Stomach (tissue), 9 donors: ENCODE results near the gene NAPB. TPM values are rescaled to one million over a fixed set of nuclear protein-coding genes. Genes with fewer than 3 reads are reported as not detected.

Source experiments
- DNase-seq, 2 donors: peaks; one replicate each; pipeline versions ENCODE4 v3.0.0 to v3.0.0-alpha.2; 2013 to 2019
- H3K27ac ChIP-seq, 5 donors: fragments of 200-600 bp in 4 of 5; sonication (generic) in 4 of 5; one replicate each; pipeline ENCODE4 v1.5.1; 2013 to 2019; ENCODE audit warnings: mild to moderate bottlenecking in 1 of 5, moderate library complexity in 1 of 5
- H3K27me3 ChIP-seq, 3 donors: fragments of 200-600 bp; sonication (generic); one replicate each; pipeline ENCODE4 v1.5.1; 2017 to 2019; ENCODE audit warnings: mixed run types in 1 of 3
- H3K36me3 ChIP-seq, 4 donors: fragments of 200-600 bp; sonication (generic); 1 replicate in 3 of 4; 2 replicates in 1 of 4; pipeline ENCODE4 v1.5.1; 2016 to 2019
- H3K4me1 ChIP-seq, 4 donors: fragments of 200-600 bp; sonication (generic); one replicate each; pipeline ENCODE4 v1.5.1; 2016 to 2019
- H3K4me3 ChIP-seq, 4 donors: fragments of 200-600 bp; sonication (generic) in 3 of 4; one replicate each; pipeline ENCODE4 v1.5.1; 2016 to 2019; ENCODE audit warnings: mild to moderate bottlenecking in 1 of 4
- H3K9me3 ChIP-seq, 4 donors: fragments of 200-600 bp; sonication (generic); one replicate each; pipeline ENCODE4 v1.5.1; 2016 to 2019
- CTCF ChIP-seq, 7 experiments: fragments of 450-650 bp in 4 of 7; fragments of 200-600 bp in 3 of 7; sonication (generic) in 3 of 7; IDR thresholded peaks; one replicate each; pipeline ENCODE4 v1.5.1; 2016 to 2019; ENCODE audit warnings: antibody characterized with exemption in 7 of 7, control low read depth in 2 of 7, mild to moderate bottlenecking in 1 of 7
- EP300 ChIP-seq: sonication (generic); formaldehyde crosslinking; IDR thresholded peaks from one replicate; pipeline ENCODE4 v1.6.1; 2017; ENCODE audit warnings: antibody characterized with exemption
- POLR2A ChIP-seq, 4 donors: fragments of 450-650 bp; IDR thresholded peaks; one replicate each; pipeline ENCODE4 v1.6.1; 2016; ENCODE audit warnings: antibody characterized with exemption in 4 of 4, control low read depth in 2 of 4, mild to moderate bottlenecking in 1 of 4, moderate library complexity in 1 of 4
- POLR2AphosphoS5 ChIP-seq, 3 donors: sonication (generic); formaldehyde crosslinking; IDR thresholded peaks; one replicate each; pipeline ENCODE4 v1.6.1; 2016; ENCODE audit warnings: antibody characterized with exemption in 3 of 3
- WGBS, 5 donors: extraction: QIAGEN DNeasy Blood & Tissue Kit in 3 of 5; methylation state at CpG; one replicate each; pipeline versions ENCODE4 v1.1.5 to v1.1.7; 2013 to 2018; 5-methylcytosine and 5-hydroxymethylcytosine counted together
- intact Hi-C: fragments of 100-400 bp; cut with DNase I; formaldehyde crosslinking; loops from one replicate; pipeline ENCODE4 v1.15.1; 2023; ENCODE audit warnings: low total_unique reads
- polyA plus RNA-seq, 3 donors: library from polyadenylated mRNA; stranded (reverse); fragments of 200-250 nt; gene quantifications; one replicate each; pipeline ENCODE4 v1.2.3, GENCODE V29; 2013
- total RNA-seq, 5 donors: library from RNA; depleted of rRNA; stranded (reverse); fragments of >200 nt; gene quantifications; one replicate each; pipeline versions ENCODE4 v1.1.0 to v1.2.3, GENCODE V29; 2014 to 2016
- donor health status: healthy with polysubstance abuse.
- donor health status: Bipolar disorder and iron deficiency.
- donor health status: healthy.

The NAPB gene
- total and polyA plus RNA-seq, 8 donors: 0.58 to 33.5 (median 5.8) TPM

- DNase-seq: no peak
- intact Hi-C loops: no loop called here
- H3K27ac ChIP-seq: no peak overlapping the region
- TF ChIP-seq EP300 (no peak), POLR2AphosphoS5 (IDR thresholded peaks at IDR 0.05) (no peak), POLR2A (IDR thresholded peaks at IDR 0.05) (no peak), CTCF (IDR thresholded peaks at IDR 0.05) (no peak)
- no peaks in the 10 kb centered on the region for H3K9me3 ChIP-seq
- no peaks in the 10 kb centered on the region for H3K36me3 ChIP-seq
- H3K27me3 ChIP-seq: no peaks in the 10 kb centered on the region
- 80 to 89% (median 81%) methylated on average over 3 of the region's 3 CpGs for WGBS, 5 donors
- no peak overlapping the region for H3K4me3 ChIP-seq
- H3K4me1 ChIP-seq: peaks cover 0 to 17% (median 4%) of the 10 kb centered on the region in 4 donors
Measured at GRCh38 chr20:23433628-23434027, 12.3 kb upstream of the NAPB start.

- Histone ChIP-seq H3K4me1 (peaks cover 0 to 9% (median 4%) of the 10 kb centered on the region in 4 donors), H3K27ac (no peak overlapping the region), H3K4me3 (no peak overlapping the region), H3K9me3 (no peaks in the 10 kb centered on the region), H3K36me3 (no peaks in the 10 kb centered on the region), H3K27me3 (peaks cover 0 to 6% (median 0%) of the 10 kb centered on the region in 3 donors)
- TF ChIP-seq EP300: no peak
- TF ChIP-seq POLR2A (IDR thresholded peaks at IDR 0.05): no peak
- no peak for TF ChIP-seq POLR2AphosphoS5 (IDR thresholded peaks at IDR 0.05)
- TF ChIP-seq CTCF (IDR thresholded peaks at IDR 0.05): no peak
- no peak for DNase-seq
- intact Hi-C loops: no loop called here
- WGBS, 5 donors: 89 to 91% (median 91%) methylated on average over 9 of the region's 9 CpGs
Measured at GRCh38 chr20:23425129-23425528, 3.8 kb upstream of the NAPB start.

- no peaks in the 10 kb centered on the region for H3K36me3 ChIP-seq
- peaks cover 0 to 5% (median 0%) of the 10 kb centered on the region in 3 donors for H3K27me3 ChIP-seq
- no peaks in the 10 kb centered on the region for H3K9me3 ChIP-seq
- 1 to 4% (median 2%) methylated on average over 50 to 58 of the region's 58 CpGs for WGBS, 5 donors
- peak overlapping the region; percentile 79 to 98 (median 83) for H3K4me3 ChIP-seq
- peaks cover 7 to 57% (median 33%) of the 10 kb centered on the region in 4 donors for H3K4me1 ChIP-seq
- no peak for TF ChIP-seq POLR2A (IDR thresholded peaks at IDR 0.05)
- TF ChIP-seq POLR2AphosphoS5 (IDR thresholded peaks at IDR 0.05): no peak
- TF ChIP-seq CTCF (IDR thresholded peaks at IDR 0.05): no peak
- no peak for TF ChIP-seq EP300
- intact Hi-C loops: no loop called here
- DNase-seq: peak; percentile 89
- peak overlapping the region; percentile 91 to 94 (median 93) for H3K27ac ChIP-seq
Measured at GRCh38 chr20:23419995-23420901, 1.0 kb downstream of the NAPB start.

- H3K4me1 ChIP-seq: peaks cover 7 to 58% (median 36%) of the 10 kb centered on the region in 4 donors
- TF ChIP-seq CTCF (IDR thresholded peaks at IDR 0.05) (no peak), EP300 (no peak), POLR2A (IDR thresholded peaks at IDR 0.05) (no peak), POLR2AphosphoS5 (IDR thresholded peaks at IDR 0.05) (no peak)
- no peaks in the 10 kb centered on the region for H3K36me3 ChIP-seq
- no peaks in the 10 kb centered on the region for H3K9me3 ChIP-seq
- no peak for DNase-seq
- H3K27me3 ChIP-seq: no peaks in the 10 kb centered on the region
- intact Hi-C loops: no loop called here
- WGBS, 5 donors: 48 to 56% (median 51%) methylated on average over 5 of the region's 5 CpGs
- peak overlapping the region in 4 of 5 donors; percentile 91 to 94 (median 92) for H3K27ac ChIP-seq
- H3K4me3 ChIP-seq: peak overlapping the region; percentile 79 to 98 (median 83)
Measured at GRCh38 chr20:23419657-23419994, 1.7 kb downstream of the NAPB start.
